Measurements from ENCODE around the gene NRAS.

GRCh38 chr1:114690148-114690547 lies 26.4 kb downstream of the NRAS start:
- TF ChIP-seq CTCF (IDR thresholded peaks at IDR 0.05) = no peak
- no peak for TF ChIP-seq POLR2A (IDR thresholded peaks at IDR 0.05)
- no peak for TF ChIP-seq POLR2AphosphoS5 (IDR thresholded peaks at IDR 0.05; ENCODE audit: insufficient read depth in 1 of 2, low read depth in 1 of 2)
